HL-60 (cell line): ENCODE measurements around the gene GVQW3.

ENCODE experiments used
- DNase-seq, 2 experiments: peaks; one replicate each; pipeline ENCODE4 v3.0.0-alpha.2; 2010 to 2020; ENCODE audit warnings: low read depth in 1 of 2, low spot score in 1 of 2
- H3K27ac ChIP-seq: fragments of 250-450 bp; sonication (Bioruptor Pico); replicated peaks from 2 replicates; pipeline ENCODE4 v1.5.1; 2020; ENCODE audit warnings: mild to moderate bottlenecking, moderate library complexity
- H3K27me3 ChIP-seq: fragments of 250-450 bp; sonication (Bioruptor Pico); 2 replicates; pipeline ENCODE4 v1.5.1; 2021; ENCODE audit warnings: mild to moderate bottlenecking, moderate library complexity; ENCODE audit not compliant: insufficient read depth, poor library complexity, severe bottlenecking
- H3K4me3 ChIP-seq: replicated peaks from 2 replicates; pipeline ENCODE4 v1.5.1; 2011; ENCODE audit warnings: mild to moderate bottlenecking, control low read depth, low read length; ENCODE audit not compliant: insufficient read depth
- CTCF ChIP-seq: IDR thresholded peaks from one replicate; pipeline ENCODE4 v1.5.1; 2011; ENCODE audit warnings: low read length, control low read depth, inconsistent platforms; ENCODE audit not compliant: insufficient read depth
- GABPA ChIP-seq: IDR thresholded peaks from 2 replicates; pipeline ENCODE4 v1.6.1; 2012; ENCODE audit warnings: low read depth
- POLR2AphosphoS5 ChIP-seq: IDR thresholded peaks from 2 replicates; pipeline ENCODE4 v1.6.1; 2012; ENCODE audit warnings: low read depth
- SPI1 ChIP-seq: IDR thresholded peaks from 2 replicates; pipeline ENCODE4 v1.6.1; 2012; ENCODE audit warnings: low read depth, mild to moderate bottlenecking, borderline replicate concordance
- TF ChIP-seq, protein P1 (sequence below): IDR thresholded peaks from 2 replicates; pipeline ENCODE4 v1.6.1; 2012; ENCODE audit warnings: low read depth; ENCODE audit not compliant: insufficient replicate concordance

The GVQW3 gene

DNA sequence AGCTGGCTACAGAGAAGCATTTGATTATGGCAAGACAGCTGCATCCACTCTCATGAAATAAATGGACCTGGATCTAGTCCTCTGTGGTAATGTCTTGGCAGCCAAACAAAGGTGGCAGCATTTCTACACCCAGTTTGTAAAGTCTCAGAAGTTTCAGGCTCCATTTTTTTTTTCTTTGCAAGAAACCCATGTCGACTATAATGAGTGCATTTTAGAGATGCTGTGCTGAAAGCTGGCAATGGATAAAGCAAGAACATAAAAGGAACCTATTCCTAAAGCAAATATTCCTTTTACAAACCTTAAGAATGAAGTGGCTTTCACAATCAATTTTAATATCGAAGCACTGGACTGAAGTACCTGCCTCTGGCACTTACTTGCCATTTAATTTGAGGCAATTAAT lies 33.7 kb upstream of the GVQW3 start:
- DNase-seq = no peak
- TF ChIP-seq GABPA (no peak), SPI1 (no peak), POLR2AphosphoS5 (no peak)
- TF ChIP-seq, protein P1, sequence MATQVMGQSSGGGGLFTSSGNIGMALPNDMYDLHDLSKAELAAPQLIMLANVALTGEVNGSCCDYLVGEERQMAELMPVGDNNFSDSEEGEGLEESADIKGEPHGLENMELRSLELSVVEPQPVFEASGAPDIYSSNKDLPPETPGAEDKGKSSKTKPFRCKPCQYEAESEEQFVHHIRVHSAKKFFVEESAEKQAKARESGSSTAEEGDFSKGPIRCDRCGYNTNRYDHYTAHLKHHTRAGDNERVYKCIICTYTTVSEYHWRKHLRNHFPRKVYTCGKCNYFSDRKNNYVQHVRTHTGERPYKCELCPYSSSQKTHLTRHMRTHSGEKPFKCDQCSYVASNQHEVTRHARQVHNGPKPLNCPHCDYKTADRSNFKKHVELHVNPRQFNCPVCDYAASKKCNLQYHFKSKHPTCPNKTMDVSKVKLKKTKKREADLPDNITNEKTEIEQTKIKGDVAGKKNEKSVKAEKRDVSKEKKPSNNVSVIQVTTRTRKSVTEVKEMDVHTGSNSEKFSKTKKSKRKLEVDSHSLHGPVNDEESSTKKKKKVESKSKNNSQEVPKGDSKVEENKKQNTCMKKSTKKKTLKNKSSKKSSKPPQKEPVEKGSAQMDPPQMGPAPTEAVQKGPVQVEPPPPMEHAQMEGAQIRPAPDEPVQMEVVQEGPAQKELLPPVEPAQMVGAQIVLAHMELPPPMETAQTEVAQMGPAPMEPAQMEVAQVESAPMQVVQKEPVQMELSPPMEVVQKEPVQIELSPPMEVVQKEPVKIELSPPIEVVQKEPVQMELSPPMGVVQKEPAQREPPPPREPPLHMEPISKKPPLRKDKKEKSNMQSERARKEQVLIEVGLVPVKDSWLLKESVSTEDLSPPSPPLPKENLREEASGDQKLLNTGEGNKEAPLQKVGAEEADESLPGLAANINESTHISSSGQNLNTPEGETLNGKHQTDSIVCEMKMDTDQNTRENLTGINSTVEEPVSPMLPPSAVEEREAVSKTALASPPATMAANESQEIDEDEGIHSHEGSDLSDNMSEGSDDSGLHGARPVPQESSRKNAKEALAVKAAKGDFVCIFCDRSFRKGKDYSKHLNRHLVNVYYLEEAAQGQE = no peak
- Histone ChIP-seq H3K27me3 (no peaks in the 10 kb centered on the region), H3K27ac (no peak overlapping the region), H3K4me3 (no peak overlapping the region)

GRCh38 chr11:76348348-76348747 lies 32.8 kb upstream of the GVQW3 start:
- TF ChIP-seq CTCF (no peak), GABPA (no peak), SPI1 (no peak), POLR2AphosphoS5 (no peak)
- TF ChIP-seq, protein P1 = no peak
- no peak overlapping the region for H3K4me3 ChIP-seq
- no peaks in the 10 kb centered on the region for H3K27me3 ChIP-seq
- H3K27ac ChIP-seq = no peak overlapping the region
- DNase-seq = no peak

GRCh38 chr11:76355172-76355571 lies 26.0 kb upstream of the GVQW3 start:
- Histone ChIP-seq H3K27ac (no peak overlapping the region), H3K27me3 (no peaks in the 10 kb centered on the region), H3K4me3 (no peak overlapping the region)
- no peak for DNase-seq
- TF ChIP-seq, protein P1 = no peak
- TF ChIP-seq CTCF (no peak), SPI1 (no peak), GABPA (no peak), POLR2AphosphoS5 (no peak)
